Neuronal stem cell (in vitro differentiated cells): ENCODE data around the gene DVL1.
"Not testable (repeated sequence)": the region's sequence is repeated elsewhere in the genome, so short reads cannot be mapped to it uniquely, and the experiment has no call there.

Experiments
- DNase-seq: peaks from one replicate; pipeline ENCODE4 v3.0.0-alpha.2; 2013; ENCODE audit warnings: low spot score
- H2AFZ ChIP-seq: one replicate; pipeline ENCODE4 v1.6.1; 2013; ENCODE audit warnings: mild to moderate bottlenecking, low read length, inconsistent platforms
- H2AK5ac ChIP-seq: 2 replicates; pipeline ENCODE4 v1.6.1; 2013; ENCODE audit warnings: low read depth, mild to moderate bottlenecking, inconsistent platforms, low read length, moderate library complexity, mixed read lengths
- H2BK120ac ChIP-seq: 2 replicates; pipeline ENCODE4 v1.6.1; 2013; ENCODE audit warnings: low read depth, mild to moderate bottlenecking, inconsistent platforms, low read length, moderate library complexity, mixed read lengths
- H2BK12ac ChIP-seq: one replicate; pipeline ENCODE4 v1.6.1; 2013; ENCODE audit warnings: low read length, inconsistent platforms
- H2BK15ac ChIP-seq: 2 replicates; pipeline ENCODE4 v1.6.1; 2013; ENCODE audit warnings: mild to moderate bottlenecking, low read length, inconsistent platforms, mixed read lengths
- H2BK5ac ChIP-seq: one replicate; pipeline ENCODE4 v1.6.1; 2013; ENCODE audit warnings: inconsistent platforms, mild to moderate bottlenecking, low read length, moderate library complexity
- H3K14ac ChIP-seq: one replicate; pipeline ENCODE4 v1.6.1; 2013; ENCODE audit warnings: low read length, inconsistent platforms
- H3K18ac ChIP-seq: 2 replicates; pipeline ENCODE4 v1.6.1; 2013; ENCODE audit warnings: low read length, inconsistent platforms
- H3K23ac ChIP-seq: 2 replicates; pipeline ENCODE4 v1.6.1; 2013; ENCODE audit warnings: low read depth, mild to moderate bottlenecking, mixed read lengths, low read length, inconsistent platforms; ENCODE audit not compliant: poor library complexity
- H3K27ac ChIP-seq: replicated peaks from 3 replicates; pipeline ENCODE4 v1.5.1; 2013; ENCODE audit warnings: low read length, inconsistent platforms
- H3K27me3 ChIP-seq, 3 experiments: 2 replicates each; pipeline ENCODE4 v1.6.1; 2013; ENCODE audit warnings: low read length in 3 of 3, mild to moderate bottlenecking in 2 of 3, inconsistent platforms in 1 of 3, low read depth in 1 of 3, mixed read lengths in 1 of 3, moderate library complexity in 1 of 3; ENCODE audit not compliant: control insufficient read depth in 3 of 3, insufficient read depth in 3 of 3
- H3K36me3 ChIP-seq, 2 donors: replicated peaks in 1 of 2; 2 replicates each; pipeline ENCODE4 v1.6.1; 2013; ENCODE audit warnings: low read length in 2 of 2; ENCODE audit not compliant: control insufficient read depth in 2 of 2, insufficient read depth in 2 of 2
- H3K4ac ChIP-seq: 2 replicates; pipeline ENCODE4 v1.6.1; 2013; ENCODE audit warnings: inconsistent platforms, mild to moderate bottlenecking, low read length, moderate library complexity
- H3K4me1 ChIP-seq, 2 donors: 1 replicate in 1 of 2; 2 replicates in 1 of 2; pipeline ENCODE4 v1.6.1; 2013; ENCODE audit warnings: low read length in 2 of 2, low read depth in 1 of 2; ENCODE audit not compliant: control insufficient read depth in 2 of 2, insufficient read depth in 1 of 2
- H3K4me2 ChIP-seq: one replicate; pipeline ENCODE4 v1.6.1; 2013; ENCODE audit warnings: mild to moderate bottlenecking, low read length, inconsistent platforms; ENCODE audit not compliant: insufficient read depth, poor library complexity, severe bottlenecking
- H3K4me3 ChIP-seq, 2 donors: 2 replicates each; pipeline ENCODE4 v1.5.1; 2013; ENCODE audit warnings: low read length in 2 of 2, mild to moderate bottlenecking in 2 of 2, inconsistent platforms in 1 of 2, moderate library complexity in 1 of 2
- H3K79me1 ChIP-seq: one replicate; pipeline ENCODE4 v1.6.1; 2013; ENCODE audit warnings: low read depth, mild to moderate bottlenecking, inconsistent platforms, low read length, moderate library complexity
- H3K9ac ChIP-seq: one replicate; pipeline ENCODE4 v1.6.1; 2013; ENCODE audit warnings: mild to moderate bottlenecking, low read depth, low read length, inconsistent platforms; ENCODE audit not compliant: poor library complexity
- H3K9me3 ChIP-seq, 2 donors: replicated peaks in 1 of 2; 2 replicates each; pipeline versions ENCODE3 to v1.6.1; 2013; ENCODE audit warnings: low read length in 2 of 2, mild to moderate bottlenecking in 2 of 2, inconsistent platforms in 1 of 2, low read depth in 1 of 2, mixed read lengths in 1 of 2, moderate library complexity in 1 of 2; ENCODE audit not compliant: control insufficient read depth in 2 of 2, insufficient read depth in 1 of 2
- H4K8ac ChIP-seq: one replicate; pipeline ENCODE4 v1.6.1; 2013; ENCODE audit warnings: low read depth, mild to moderate bottlenecking, inconsistent platforms, low read length, moderate library complexity
- H4K91ac ChIP-seq: one replicate; pipeline ENCODE4 v1.6.1; 2013; ENCODE audit warnings: low read length, low read depth, mild to moderate bottlenecking, inconsistent platforms; ENCODE audit not compliant: poor library complexity
- WGBS, 2 donors: extraction: QIAGEN DNeasy Blood & Tissue Kit; methylation state at CpG; one replicate each; pipeline ENCODE4 v1.1.7; 2013; ENCODE audit warnings: missing lambda C conversion rate in 2 of 2, mixed read lengths in 1 of 2; ENCODE audit not compliant: insufficient read length in 2 of 2, insufficient replicate concordance in 1 of 2; ENCODE audit errors: extremely low coverage in 2 of 2; 5-methylcytosine and 5-hydroxymethylcytosine counted together

DVL1 gene

DNA sequence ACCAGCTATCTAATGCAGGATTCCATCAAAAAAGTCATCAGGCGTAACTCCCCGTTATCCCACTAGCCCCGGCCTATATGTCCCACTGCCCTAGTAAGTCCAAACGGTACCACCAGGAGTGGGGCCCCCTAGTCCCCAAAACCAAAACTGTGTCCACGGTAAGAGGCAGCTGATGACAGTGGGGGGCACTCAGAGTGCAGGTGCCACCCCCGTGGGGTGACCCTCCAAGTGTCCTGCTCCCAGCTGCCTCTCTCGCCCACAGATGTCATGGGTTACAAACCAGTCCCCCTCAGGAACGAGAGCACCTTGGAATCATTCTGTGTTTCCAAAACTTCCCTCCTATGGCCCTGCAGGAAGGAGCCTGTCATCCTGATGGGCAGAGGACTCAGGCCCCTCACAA, 36.7 kb upstream of the DVL1 start:
- peaks cover 0 to 14% of the 10 kb centered on the region in 2 donors for H3K9me3 ChIP-seq
- H3K18ac ChIP-seq = no peak overlapping the region
- no CpG with 5 or more reads among the region's 8 CpGs for WGBS, 2 donors
- no peak for DNase-seq
- H2BK5ac ChIP-seq = no peak overlapping the region
- no peak overlapping the region for H3K23ac ChIP-seq
- H3K79me1 ChIP-seq = peaks cover 1% of the 10 kb centered on the region
- H3K4me1 ChIP-seq = no peaks in the 10 kb centered on the region
- H3K27ac ChIP-seq = no peak overlapping the region
- H4K8ac ChIP-seq = no peak overlapping the region
- H3K14ac ChIP-seq = no peak overlapping the region
- H2BK120ac ChIP-seq = no peak overlapping the region
- no peak overlapping the region for H2BK15ac ChIP-seq
- H3K27me3 ChIP-seq = no peaks in the 10 kb centered on the region
- no peak overlapping the region for H2AK5ac ChIP-seq
- no peak overlapping the region for H2BK12ac ChIP-seq
- H3K4ac ChIP-seq = no peak overlapping the region
- H3K9ac ChIP-seq = no peak overlapping the region
- H3K4me3 ChIP-seq = no peak overlapping the region
- H4K91ac ChIP-seq = no peak overlapping the region
- no peak overlapping the region for H2AFZ ChIP-seq
- H3K4me2 ChIP-seq = no peak overlapping the region
- peaks cover 40 to 66% of the 10 kb centered on the region in 2 donors for H3K36me3 ChIP-seq

DNA sequence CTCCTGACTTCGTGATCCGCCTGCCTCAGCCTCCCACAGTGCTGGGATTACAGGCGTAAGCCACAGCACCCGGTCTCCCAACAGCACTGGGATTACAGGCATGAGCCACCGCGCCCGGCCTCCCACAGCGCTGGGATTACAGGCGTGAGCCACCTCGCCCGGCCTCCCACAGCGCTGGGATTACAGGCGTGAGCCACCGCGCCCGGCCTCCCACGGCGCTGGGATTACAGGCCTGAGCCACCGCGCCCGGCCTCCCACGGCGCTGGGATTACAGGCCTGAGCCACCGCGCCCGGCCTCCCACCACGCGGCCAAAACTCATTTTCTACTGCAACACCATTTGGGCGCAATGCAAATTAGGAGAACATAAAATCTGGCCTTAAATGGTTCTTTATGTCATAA, 36.1 kb upstream of the DVL1 start:
- not testable (repeated sequence) for H3K23ac ChIP-seq, H3K4ac ChIP-seq, H3K4me3 ChIP-seq, H3K27ac ChIP-seq, H2AK5ac ChIP-seq, H3K14ac ChIP-seq, H3K4me1 ChIP-seq, H3K79me1 ChIP-seq, H2BK5ac ChIP-seq, H4K8ac ChIP-seq, H2AFZ ChIP-seq, H3K18ac ChIP-seq, H2BK15ac ChIP-seq, H2BK12ac ChIP-seq, H4K91ac ChIP-seq, H3K4me2 ChIP-seq, DNase-seq, H3K27me3 ChIP-seq, H3K9ac ChIP-seq, H2BK120ac ChIP-seq
- WGBS, 2 donors = no CpG with 5 or more reads among the region's 29 CpGs
- H3K36me3 ChIP-seq = peaks cover 35 to 60% of the 10 kb centered on the region in 2 donors
- peaks cover 0 to 14% of the 10 kb centered on the region in 2 donors for H3K9me3 ChIP-seq

DNA sequence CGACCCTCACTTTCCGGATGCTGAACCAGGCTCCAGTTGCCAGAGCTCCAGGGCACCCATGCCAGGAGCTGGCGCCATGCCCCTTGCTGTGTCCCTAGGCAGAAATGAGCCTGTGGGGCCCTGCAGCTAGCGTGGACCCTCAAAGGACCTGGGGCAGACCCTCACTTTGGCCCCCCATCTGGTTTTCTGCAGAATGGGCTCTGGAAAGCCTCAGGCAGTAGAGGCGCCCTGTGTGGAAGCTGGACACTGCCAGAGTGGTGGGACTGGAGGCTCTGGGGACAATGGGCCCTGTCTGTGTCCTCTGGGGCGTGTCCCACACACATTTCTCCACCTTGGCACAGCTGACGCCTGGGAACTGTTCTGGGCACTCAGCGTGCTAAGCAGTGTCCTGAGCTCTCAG, 32.1 kb upstream of the DVL1 start:
- H4K8ac ChIP-seq = no peak overlapping the region
- H3K9ac ChIP-seq = no peak overlapping the region
- H3K4ac ChIP-seq = no peak overlapping the region
- H3K36me3 ChIP-seq = peaks cover 7 to 22% of the 10 kb centered on the region in 2 donors
- no peak overlapping the region for H3K18ac ChIP-seq
- peaks cover 1% of the 10 kb centered on the region for H3K79me1 ChIP-seq
- no peak overlapping the region for H2BK120ac ChIP-seq
- peaks cover 0 to 11% of the 10 kb centered on the region in 2 donors for H3K9me3 ChIP-seq
- H2BK12ac ChIP-seq = no peak overlapping the region
- H4K91ac ChIP-seq = no peak overlapping the region
- H2AK5ac ChIP-seq = no peak overlapping the region
- H2AFZ ChIP-seq = no peak overlapping the region
- H3K23ac ChIP-seq = no peak overlapping the region
- WGBS, 2 donors = no CpG with 5 or more reads among the region's 8 CpGs
- no peak overlapping the region for H3K4me3 ChIP-seq
- H3K4me1 ChIP-seq = no peaks in the 10 kb centered on the region
- H2BK5ac ChIP-seq = peak overlapping the region; percentile 39
- H3K27me3 ChIP-seq = no peaks in the 10 kb centered on the region
- H2BK15ac ChIP-seq = no peak overlapping the region
- DNase-seq = no peak
- H3K27ac ChIP-seq = no peak overlapping the region
- no peak overlapping the region for H3K4me2 ChIP-seq
- no peak overlapping the region for H3K14ac ChIP-seq

DNA sequence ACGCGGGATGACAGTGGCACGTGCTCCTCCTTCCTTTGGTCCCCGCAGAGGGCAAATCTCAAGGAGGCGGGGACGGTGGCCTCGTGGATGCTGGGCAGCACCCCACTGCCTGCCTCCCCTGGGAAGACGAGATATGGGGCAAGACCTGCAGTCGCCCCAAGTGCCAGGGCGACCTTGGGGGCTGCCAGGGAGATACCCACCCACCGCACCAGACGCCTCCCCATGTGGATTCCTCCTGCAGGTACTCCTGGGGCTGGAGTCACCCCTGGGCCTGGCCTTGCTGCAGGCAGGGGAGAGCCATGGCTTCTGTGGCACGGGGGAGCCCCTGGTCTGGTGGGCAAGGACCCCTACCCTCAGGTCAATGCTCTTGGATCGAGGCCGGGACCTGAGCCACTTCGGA, 31.6 kb upstream of the DVL1 start:
- H3K14ac ChIP-seq = no peak overlapping the region
- H3K27ac ChIP-seq = no peak overlapping the region
- peaks cover 2 to 3% of the 10 kb centered on the region in 2 donors for H3K4me1 ChIP-seq
- no peak overlapping the region for H2BK120ac ChIP-seq
- H3K9me3 ChIP-seq = peaks cover 0 to 8% of the 10 kb centered on the region in 2 donors
- peak overlapping the region; percentile 60 for H3K9ac ChIP-seq
- H3K23ac ChIP-seq = peak overlapping the region; percentile 68
- H2AK5ac ChIP-seq = no peak overlapping the region
- no peak overlapping the region for H3K18ac ChIP-seq
- no peak for DNase-seq
- H3K4ac ChIP-seq = no peak overlapping the region
- no peak overlapping the region for H3K4me3 ChIP-seq
- H3K27me3 ChIP-seq = no peaks in the 10 kb centered on the region
- H2AFZ ChIP-seq = no peak overlapping the region
- H2BK15ac ChIP-seq = no peak overlapping the region
- H3K79me1 ChIP-seq = peaks cover 1% of the 10 kb centered on the region
- peak overlapping the region; percentile 39 for H2BK5ac ChIP-seq
- H4K8ac ChIP-seq = no peak overlapping the region
- WGBS, 2 donors = no CpG with 5 or more reads among the region's 16 CpGs
- peaks cover 3 to 18% of the 10 kb centered on the region in 2 donors for H3K36me3 ChIP-seq
- no peak overlapping the region for H2BK12ac ChIP-seq
- no peak overlapping the region for H3K4me2 ChIP-seq
- no peak overlapping the region for H4K91ac ChIP-seq
